Measurements from ENCODE around the gene TFF1.
"Not testable (repeated sequence)": the region's sequence is repeated elsewhere in the genome, so short reads cannot be mapped to it uniquely, and the experiment has no call there.

TFF1 gene

DNA sequence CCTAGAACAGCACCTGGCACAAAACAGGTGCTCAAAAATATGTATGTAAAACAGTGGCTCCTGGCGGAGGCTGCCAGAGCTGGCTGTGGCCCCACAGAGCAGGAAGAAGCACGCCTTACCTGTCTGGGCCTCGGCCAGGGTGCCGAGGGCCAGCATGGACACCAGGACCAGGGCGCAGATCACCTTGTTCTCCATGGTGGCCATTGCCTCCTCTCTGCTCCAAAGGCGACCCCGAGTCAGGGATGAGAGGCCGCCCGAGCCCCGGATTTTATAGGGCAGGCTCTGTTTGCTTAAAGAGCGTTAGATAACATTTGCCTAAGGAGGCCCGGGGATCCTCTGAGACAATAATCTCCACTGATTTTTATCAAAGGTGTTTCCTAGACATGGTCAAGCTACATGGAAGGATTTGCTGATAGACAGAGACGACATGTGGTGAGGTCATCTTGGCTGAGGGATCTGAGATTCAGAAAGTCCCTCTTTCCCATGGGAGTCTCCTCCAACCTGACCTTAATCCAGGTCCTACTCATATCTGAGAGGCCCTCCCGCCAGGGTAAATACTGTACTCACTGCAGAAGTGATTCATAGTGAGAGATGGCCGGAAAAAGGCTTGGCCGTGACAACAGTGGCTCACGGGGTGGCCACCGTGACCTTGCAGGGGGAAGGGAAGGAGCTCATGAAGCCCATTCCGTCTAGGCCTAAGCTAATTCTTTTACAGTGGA is at the start of gene TFF1:
TFF1 (minus strand) TSS at position 244 of the 719 bp plus-strand sequence; CDS start at position 204, 40 bp downstream.
- DNase-seq: no peak

DNA sequence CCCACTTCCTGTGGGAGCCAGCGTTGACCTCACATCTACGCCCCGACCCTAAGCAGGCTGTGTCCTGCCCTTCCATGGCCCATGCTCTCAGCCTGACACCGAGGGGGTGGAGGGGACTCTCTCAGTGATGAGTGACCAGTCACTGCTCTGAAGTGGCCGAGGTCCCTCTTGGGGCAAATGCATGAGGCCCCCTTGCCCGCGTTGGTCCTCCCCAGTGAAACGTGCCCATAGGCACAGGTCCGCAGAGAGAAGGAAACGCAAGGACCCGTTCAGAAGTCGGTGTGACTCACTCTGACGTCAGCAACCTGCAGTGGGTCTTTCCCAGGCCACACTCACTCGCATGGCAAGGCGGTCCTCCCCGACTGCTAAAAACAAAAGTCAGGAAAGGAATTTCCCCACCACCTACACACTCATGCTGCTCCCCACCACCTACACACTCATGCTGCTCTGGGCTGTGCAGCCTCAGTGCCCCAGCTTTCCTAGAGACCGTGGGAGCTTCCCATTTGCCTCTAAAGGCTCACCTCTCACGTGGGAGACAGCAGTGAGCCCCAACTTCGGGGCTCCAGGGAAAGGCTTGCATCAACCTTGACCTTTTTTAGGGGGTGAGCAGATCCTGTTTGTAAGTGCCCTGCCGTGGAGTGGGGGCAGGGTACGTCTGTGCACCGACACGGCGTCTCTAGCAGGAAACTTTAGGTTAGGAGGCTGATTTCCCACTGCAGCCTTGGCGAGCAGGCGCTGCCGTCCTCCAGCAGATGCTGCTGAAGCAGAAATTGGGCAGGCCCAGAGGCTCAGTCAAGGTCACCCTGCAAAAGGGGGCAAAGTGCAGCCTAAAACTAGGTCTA is 48.8 kb upstream of the TFF1 start:
- DNase-seq: no peak

DNA sequence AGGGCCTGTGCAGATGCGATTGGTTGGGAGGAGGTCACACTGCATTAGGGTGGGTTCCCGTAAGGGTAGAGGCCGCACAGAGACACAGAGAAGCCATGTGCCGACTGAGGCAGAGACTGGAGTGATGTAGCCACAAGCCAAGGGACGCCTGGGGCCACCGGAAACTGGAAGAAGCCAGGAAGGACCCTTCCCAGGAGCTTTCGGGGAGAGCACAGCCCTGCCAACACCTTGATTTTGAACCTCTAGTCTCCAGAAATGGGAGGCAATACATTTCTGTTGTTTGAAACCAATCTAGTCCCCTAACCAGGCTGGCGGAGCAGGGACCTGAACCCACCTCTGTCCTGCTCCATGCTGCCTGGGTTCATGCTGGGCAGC is 48.2 kb upstream of the TFF1 start:
- DNase-seq: no peak

DNA sequence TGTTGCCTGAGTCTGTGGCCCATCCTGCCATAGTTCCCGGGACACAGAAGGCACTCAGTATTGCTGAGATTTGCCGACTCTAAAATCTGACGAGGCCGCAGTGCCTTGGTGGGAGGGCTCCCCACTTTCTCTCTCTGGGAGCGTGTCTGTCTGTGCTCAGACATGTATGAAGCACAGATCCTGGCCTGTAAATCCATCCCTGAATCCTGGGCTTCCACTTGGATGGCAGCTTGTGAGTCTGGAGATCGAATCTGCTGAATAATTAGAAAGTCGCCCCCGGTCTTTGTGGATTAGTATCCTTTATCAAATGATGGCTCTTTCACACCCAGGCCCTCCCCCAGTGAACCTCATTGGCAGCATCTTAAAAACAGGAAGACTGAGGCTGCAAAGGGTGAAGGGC is 47.7 kb upstream of the TFF1 start:
- no peak for DNase-seq

DNA sequence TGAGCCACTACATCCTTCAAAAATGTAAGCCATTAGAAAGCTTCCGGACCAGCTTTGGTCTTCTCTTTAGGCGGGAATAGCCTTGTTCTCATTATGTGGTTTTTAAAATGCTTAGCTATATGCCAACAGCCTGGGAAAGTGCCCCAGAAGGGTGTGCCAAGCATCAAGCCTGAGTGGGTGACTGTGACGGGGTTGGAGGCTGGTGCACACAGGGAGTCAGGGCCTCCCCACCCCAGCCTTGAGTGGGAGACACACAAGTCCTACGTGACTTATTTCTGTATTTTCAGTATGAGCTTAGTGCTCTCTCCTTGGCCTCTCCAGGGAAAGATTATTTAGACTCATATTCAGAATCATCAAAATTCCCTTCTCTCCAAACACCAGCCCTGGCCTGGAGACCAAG is 47.2 kb upstream of the TFF1 start:
- no peak for DNase-seq

DNA sequence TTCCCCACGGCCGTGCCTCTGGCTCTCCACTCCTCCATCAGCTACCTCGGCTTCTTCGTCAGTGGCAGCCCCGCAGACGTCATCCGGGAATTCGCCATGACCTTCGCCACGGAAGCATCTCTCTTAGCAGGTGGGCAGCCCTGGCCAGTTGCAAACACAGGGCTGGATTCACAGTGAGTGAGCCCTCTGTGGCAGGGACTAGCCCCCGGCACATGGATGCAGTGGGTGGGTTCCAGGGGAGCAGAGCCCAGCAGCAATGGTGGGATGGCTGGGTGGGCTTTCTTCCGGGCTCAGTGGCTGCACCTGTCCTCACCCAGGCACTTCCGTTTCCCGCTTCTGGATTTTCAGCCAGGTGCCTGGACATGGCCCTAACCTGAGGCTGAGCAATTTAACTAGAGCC is 46.8 kb upstream of the TFF1 start:
- no peak for DNase-seq

DNA sequence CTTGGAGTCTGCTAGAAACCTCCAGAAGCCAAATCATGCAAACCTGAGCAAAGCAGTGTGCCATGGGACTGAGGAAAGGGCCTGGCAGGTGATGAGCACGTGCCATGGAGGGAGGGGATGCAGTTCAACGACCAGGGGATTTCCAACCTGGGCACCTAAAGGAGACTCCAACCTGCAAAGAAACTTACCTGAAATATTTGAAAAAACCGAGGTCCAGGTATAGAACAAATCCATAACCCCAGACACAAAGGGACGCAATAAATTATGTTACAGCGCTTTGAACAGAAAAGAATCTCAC is 46.2 kb upstream of the TFF1 start:
- no peak for DNase-seq

DNA sequence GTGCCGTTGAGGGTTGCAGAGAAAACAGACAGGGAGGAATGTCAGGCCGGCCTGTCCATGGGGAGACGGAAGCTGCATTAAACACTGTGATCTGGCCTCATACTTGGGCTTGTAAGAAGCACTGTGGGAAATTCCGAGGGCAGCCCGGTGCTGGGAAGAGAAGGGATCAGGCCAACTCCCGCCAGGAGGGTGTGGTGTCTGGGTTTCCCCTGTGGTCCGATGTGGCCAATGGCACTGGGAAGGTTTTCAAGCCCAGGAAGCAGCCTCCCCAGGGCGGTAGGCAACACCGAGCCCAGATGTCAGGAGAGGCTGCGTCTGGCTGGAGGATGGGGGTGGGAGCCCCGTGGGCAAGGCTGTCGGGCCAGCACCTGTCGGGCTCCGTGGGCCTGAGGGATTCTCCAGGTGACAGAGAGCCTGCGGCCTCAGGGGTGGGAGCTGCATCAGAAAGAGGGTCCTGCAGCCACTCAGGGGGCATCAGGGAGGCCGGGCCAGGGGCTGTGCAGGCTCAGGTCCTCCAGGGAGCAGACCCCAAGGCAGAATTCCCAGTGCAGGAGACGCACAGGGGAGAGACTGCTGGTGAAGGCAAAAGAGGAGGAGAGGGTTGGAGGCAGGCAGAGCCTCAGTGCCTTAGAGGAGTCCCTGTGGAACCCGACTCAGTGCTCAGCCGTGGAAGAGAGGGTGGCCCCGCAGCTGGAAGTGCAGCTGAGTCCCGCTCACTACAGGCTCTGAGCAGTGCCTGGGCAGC is 45.7 kb upstream of the TFF1 start:
- no peak for DNase-seq

DNA sequence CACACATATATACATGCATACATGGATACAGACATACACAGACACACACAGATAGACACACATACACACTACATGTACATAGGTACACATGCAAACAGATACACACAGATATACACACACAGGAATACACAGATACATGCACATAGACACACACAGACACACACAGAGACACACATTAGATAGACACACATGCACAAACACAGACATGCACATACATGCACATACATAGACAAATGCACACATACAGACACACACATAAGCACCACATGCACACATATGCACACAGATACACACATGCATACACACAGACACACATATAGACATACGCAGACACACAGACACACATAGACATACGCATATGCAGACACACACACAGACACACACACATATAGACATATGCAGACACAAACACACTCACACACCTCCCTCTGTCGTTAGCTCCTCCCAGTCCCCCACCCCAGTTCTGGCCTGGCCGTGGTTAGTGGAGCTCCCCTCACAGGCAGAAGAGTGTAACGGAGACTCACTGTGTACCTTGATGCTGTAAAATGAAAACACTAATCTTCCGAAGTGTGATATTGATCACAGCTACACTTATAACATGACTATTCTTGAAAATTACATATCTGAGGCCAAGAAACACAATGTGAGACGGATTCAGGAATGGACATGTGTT is 45.0 kb upstream of the TFF1 start:
- no peak for DNase-seq

DNA sequence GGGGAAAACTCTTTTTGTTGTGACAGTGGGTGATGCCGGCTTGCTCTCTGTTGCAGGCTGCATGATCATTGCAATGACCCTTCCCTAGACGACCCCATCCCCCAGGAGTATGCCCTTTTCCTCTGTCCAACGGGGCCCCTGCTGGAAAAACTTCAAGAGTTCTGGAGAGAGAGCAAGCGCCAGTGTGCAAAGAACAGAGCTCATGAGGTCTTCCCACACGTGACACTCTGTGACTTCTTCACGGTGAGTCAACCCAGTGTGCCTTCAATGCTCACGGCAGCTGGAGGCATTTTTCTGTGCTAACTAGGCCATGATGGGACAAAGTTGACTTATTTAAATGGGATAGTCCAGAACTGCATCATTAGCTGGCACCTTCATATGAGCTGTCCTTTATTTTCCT is 43.0 kb upstream of the TFF1 start:
- DNase-seq: no peak

DNA sequence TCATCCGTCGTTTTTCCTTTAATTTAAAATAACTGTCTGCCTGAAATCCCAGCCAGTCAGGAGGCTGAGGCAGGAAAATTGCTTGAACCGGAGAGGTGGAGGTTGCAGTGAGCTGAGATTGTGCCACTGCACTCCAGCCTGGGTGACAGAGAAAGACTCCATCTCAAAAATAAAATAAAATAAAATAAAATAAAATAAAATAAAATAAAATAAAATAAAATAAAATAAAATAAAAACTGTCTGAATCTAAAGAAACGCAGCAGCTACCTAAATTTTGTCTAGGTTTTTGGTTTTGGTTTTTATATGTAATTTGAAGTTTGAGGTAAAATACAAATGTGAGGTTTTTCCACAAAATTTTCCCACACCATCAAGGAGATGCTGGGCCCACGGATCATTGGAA is 42.4 kb upstream of the TFF1 start:
- DNase-seq: not testable (repeated sequence)

DNA sequence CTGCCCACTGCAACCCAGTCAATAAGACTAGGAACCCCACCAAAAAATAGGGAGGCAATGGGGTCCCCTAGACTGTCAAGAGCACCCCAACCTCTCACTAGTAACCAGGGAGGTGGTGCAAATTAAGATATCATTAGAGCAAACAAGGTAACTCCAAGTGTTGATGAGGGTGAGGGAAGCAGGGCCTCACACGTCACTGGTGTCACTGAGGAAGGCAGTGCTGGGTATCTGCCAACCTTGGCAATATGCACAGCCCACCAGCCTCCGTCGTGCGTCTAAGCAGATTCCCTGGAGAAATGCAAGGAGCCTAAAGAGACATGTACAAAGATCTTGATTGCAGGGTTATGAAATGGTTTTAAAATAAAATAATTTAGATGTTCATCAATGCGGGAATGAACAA is 41.1 kb upstream of the TFF1 start:
- no peak for DNase-seq

DNA sequence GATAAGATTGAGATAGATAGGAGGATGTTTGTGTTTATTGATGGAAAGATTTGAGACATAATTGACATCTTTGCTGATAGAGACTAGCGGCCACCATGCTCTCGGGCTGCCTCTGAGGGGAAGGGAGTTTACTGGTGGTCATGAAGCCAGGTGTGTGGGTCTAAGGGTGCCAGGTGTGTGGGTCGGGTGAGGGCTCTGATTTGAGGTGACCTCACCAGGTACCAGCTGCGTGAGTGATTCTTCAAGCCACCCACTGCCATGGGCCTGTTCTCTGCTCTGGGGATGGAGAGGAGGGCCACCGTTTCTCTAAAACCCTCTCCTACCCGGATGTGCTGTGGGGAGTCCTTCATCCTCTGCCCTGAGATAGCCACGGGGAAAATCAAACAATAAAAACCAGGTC is 40.5 kb upstream of the TFF1 start:
- no peak for DNase-seq

DNA sequence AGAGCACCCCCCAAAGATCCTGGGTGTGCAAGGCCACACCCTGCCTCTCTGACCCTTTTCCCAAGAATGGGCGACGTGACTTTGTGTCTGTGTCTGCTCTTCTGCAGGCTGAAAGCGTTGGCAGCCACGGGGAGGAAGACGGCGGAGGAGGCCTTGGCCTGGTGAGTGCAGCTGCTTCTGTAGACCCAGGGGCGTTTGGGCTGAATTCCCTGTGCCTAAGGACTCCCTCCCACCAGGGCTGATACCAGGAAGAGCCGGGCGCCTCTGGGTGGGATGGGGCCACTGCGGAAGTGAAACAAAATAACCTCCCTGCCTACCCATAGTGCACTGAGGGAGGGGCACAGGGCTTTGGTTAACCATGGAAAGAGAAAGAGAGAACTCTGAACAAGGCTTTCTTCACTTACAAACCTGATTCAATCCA is 39.9 kb upstream of the TFF1 start:
- DNase-seq: no peak

DNA sequence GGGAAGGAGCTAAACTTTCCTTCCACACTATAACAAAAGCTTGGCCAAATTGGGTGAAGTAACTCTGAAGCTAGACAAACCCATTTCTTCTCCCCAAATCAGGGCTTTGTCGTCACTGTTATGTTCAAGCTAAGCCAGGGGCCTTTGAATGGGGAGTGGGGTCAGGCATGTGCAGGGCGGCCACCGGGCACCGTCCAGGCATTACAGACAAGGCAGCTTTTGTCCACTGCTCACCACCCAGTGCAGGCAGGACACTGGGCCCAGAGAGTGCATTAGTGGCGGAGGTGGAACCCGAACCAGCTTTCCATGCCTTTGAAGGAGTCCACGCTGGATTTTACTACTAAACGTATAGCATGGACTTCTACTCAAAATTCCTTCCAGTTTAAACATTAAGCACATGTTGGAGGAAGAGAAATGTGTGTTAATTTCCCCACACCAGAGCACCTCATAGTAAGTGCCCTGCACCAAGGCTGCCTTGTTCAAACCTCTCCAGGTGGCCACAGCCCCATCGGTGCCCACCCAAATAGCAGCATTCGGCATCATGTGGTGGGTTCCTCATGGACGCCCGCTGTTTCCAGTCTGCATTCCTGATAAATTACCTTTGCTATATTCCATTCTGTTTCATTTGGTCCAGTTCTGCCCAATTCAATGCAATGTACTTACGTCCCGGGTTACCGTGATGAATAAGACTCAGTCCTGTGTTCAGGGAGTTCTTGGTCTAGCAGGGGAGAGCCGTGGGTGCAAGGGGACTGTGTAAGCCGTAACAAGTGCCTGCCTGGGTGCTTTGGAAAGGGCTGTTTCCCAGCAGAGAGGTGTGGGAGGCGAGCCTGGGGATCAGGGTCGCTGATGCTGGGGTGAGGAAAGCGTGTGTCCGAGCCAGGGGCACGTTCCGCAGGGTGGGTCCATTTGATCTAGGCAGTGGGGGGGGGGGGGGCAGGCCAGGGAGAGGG is 39.0 kb upstream of the TFF1 start:
- no peak for DNase-seq

DNA sequence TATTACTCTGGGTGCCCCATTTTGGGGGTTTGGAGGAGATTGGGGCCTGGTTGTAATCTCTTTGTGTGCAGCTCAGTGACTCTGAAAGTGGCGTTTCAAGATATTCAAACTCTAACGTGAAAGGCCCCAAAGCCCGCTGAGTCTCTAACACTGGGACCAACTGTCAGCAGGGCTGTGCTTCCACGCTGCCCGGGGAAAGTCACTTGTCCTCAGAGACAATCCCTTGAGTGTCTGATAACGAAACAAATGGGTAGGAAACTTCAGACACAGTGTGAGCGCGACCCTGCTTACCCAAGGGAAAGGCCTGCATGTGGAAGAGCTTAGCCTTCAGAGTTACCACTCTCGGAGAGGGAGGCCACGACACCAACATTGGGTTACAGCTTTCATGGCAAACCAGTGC is 38.2 kb upstream of the TFF1 start:
- no peak for DNase-seq

DNA sequence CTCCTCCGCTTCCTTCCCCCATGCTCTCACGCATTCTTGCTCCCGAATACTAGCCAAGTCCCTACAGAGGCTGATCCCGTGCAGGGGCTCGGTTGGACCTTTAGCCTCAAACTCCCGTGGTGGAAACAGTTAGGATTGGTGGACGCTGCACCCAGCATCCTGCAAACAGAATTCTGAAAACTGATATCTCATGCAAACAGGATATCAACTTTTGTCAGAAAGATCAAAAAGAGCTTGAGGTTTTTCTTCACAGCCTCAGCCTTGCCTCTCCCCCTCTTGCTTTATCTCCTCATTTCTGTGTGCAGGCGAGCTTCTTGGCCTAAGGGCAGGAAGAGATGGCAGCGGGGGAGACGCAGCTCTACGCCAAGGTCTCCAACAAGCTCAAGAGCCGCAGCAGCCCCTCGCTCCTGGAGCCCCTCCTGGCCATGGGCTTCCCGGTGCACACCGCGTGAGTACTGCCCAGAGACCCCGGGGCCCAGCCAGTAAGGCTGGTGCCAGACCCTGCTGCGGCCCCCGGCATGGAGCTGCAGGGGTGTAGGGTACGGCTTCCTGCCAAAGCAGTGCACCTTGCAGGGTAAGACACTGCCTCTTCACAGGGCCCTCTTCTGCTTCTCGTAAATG is 37.4 kb upstream of the TFF1 start, which contains the start of gene UBASH3A:
UBASH3A (plus strand) TSS at position 292 of the 621 bp plus-strand sequence; CDS start at position 336, 44 bp downstream.
- no peak for DNase-seq

DNA sequence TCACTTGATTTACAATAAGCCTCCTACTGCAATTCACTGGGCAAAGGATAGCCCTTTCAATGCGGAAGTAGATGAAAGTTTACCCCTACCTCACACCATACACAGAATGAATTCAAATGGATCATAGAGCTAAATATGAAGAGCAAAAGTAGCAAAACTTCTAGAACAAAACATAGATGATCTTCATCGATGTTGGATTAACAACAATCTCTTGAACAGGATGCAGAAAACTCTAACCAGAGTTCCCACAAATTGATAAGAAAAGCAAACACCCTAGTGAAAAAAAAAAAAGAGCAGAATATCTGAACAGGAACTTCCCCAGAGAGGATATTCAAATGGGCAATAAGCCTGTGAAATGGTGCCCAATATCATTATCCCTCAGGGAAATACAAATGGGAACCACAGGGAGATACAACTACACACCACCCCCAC is 35.5 kb upstream of the TFF1 start:
- no peak for DNase-seq

DNA sequence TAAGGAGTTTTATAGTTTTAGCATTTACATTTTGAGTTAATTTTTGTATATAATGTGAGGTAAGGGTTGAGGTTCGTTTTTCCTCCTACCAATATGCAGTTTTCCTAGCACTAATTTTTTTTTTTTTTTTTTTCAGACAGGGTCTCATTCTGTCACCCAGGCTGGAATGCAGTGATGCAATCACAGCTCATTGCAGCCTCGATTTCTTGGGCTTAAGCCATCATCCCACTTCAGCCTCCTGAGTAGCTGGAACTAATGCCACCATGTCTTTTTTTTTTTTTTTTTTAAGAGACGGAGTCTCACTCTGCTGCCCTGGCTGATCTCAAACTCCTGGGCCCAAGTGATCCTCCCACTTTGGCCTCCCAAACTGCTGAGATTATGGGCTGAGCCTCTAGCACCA is 34.8 kb upstream of the TFF1 start:
- DNase-seq: no peak

DNA sequence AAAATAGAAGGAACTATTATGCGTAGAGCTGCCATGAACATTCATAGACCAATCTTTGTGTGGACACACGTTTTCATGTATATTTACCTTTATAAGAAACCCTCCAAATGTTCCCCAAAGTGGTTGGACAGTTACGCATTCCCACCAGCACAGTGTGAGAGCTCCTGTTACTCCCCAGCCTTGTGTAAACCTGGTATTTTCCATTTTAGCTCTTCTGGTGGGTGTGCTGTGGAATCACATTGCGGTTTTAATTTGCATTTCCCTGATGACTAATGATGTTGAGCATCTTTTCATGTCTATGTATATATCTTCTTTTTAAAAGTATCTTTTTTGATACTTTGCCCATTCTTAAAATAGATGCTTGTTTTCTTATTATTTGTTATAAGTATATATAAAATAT is 34.2 kb upstream of the TFF1 start:
- DNase-seq: no peak

DNA sequence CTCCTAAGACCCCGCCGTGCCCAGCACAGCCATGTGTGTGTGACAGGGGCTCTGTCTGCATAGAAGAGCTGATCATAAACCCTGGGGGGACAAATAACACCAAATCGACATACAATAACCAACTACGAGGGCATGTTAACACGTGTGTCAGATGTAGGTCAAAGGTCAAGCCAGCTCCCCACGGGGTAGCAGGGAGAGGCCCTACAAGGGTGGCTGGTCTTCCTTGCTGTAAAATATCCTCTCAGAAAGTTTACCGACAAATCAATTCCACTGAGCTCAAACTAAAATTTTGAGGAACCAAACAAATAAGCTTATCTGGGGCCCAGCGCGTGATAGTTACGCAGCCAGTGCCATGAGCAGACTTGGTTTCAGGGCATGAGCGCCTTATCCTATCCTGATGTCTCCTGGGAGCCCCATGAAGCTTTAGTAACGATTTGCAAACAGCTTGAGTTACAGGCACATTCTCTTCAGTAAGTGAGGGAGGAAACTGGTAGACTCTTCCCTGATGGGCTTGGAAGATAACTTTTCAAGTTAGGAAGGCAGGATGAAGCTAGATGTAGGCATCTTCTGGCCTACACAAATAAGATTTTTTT is 32.2 kb upstream of the TFF1 start:
- DNase-seq: no peak

Measured in NCI-H1694 treated with DMSO at 0.1 percent for 48 hours (cell line).